GM13976 (cell line): ENCODE data around the gene SOAT2.

Experiments
- DNase-seq: peaks from one replicate; pipeline ENCODE4 v3.0.0; 2012; ENCODE audit warnings: low spot score
- CTCF ChIP-seq: IDR thresholded peaks from 2 replicates; pipeline ENCODE4 v1.5.1; 2012; ENCODE audit warnings: borderline replicate concordance, mild to moderate bottlenecking; ENCODE audit not compliant: insufficient read depth; ENCODE audit errors: extremely low read depth, missing control alignments, control extremely low read depth
- in situ Hi-C: fragments of 300-500 bp; cut with MboI; formaldehyde crosslinking; loops from one replicate; pipeline ENCODE4 v1.12.0; 2022; ENCODE audit warnings: low sequenced_read_pairs, mixed read lengths, inconsistent platforms; ENCODE audit not compliant: unreplicated experiment

The SOAT2 gene

GRCh38 chr12:53062011-53062961, 41.0 kb upstream of the SOAT2 start:
- TF ChIP-seq CTCF = no peak
- DNase-seq = no peak
- in situ Hi-C loops = no loop called here

- TF ChIP-seq CTCF = no peak
- DNase-seq = no peak
- in situ Hi-C loops = no loop called here
Measured at GRCh38 chr12:53062977-53063707, 40.1 kb upstream of the SOAT2 start.

GRCh38 chr12:53063708-53064612, 39.3 kb upstream of the SOAT2 start:
- no peak for TF ChIP-seq CTCF
- no peak for DNase-seq
- in situ Hi-C loops = no loop called here

GRCh38 chr12:53064613-53065436, 38.5 kb upstream of the SOAT2 start:
- TF ChIP-seq CTCF = no peak
- in situ Hi-C loops = no loop called here
- DNase-seq = no peak

- in situ Hi-C loops = no loop called here
- no peak for TF ChIP-seq CTCF
- no peak for DNase-seq
Measured at GRCh38 chr12:53065470-53065869, 37.8 kb upstream of the SOAT2 start.
